ENCODE measurements around the gene MZT1. TPM values are rescaled to one million over a fixed set of nuclear protein-coding genes. Genes with fewer than 3 reads are reported as not detected.

The MZT1 gene
- total and polyA plus RNA-seq, 9 of the 15 experiments (the other 6 are each of a cell fraction or from before 2014, with no cell fraction given) = 15.3 to 31.6 (median 24.1) TPM

DNA sequence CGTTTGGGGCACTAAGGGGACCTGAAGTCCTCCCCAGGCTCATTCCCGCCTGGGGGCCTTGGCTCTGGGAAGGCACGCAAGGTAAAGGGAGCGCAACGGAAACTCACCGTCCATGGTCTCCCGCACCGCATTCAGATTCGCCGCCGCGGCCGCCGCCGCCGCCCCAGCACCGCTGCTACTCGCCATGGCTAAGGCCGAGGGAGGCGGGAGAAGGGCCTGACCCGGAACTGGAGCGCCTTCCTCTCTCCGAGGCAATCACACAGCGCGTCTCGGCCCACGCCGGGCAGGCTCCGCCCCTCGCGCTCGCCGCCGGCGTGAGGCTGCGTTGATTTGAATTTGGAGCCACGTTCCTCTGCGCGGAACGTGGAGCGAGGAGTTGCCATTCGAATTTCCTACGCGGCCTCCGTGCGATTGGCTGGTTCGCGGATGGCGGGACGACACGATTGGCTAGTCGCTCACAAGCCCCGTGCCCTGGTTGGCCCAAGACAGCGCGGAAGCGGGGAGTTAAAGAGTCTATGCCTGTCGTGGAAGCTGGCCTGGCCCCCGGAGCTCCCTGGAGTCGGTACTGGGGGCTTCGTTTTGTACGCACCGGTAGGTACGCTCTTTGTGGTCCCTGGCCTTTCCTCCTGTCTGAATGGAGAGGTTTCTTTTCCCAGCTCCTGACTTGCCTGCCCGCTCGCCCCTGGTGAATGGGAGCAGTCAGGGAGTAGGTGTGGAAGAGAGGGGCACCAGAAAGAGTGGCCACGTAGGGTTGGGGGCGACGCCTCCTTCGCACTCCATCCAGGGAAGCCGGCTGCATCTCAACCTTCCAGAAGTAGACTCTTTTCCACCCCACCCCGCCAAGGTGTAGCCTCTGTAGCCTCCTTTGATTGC lies at the start of gene MZT1, which contains the start of gene BORA (continued):
- no peak for TF ChIP-seq SPI1 (IDR thresholded peaks at IDR 0.05; ENCODE audit: borderline replicate concordance, low read depth, low read length)
- no peak for TF ChIP-seq POLR3G (IDR thresholded peaks at IDR 0.05; ENCODE audit: extremely low read depth, insufficient read length, insufficient replicate concordance)
- TF ChIP-seq ASH1L (IDR thresholded peaks at IDR 0.05; ENCODE audit: borderline replicate concordance, low read depth, partially characterized antibody) = peak; percentile 86
- no peak for TF ChIP-seq ZNF134 (CRISPR knock-in tag; conservative IDR thresholded peaks at IDR 0.05)
- TF ChIP-seq, protein P1, sequence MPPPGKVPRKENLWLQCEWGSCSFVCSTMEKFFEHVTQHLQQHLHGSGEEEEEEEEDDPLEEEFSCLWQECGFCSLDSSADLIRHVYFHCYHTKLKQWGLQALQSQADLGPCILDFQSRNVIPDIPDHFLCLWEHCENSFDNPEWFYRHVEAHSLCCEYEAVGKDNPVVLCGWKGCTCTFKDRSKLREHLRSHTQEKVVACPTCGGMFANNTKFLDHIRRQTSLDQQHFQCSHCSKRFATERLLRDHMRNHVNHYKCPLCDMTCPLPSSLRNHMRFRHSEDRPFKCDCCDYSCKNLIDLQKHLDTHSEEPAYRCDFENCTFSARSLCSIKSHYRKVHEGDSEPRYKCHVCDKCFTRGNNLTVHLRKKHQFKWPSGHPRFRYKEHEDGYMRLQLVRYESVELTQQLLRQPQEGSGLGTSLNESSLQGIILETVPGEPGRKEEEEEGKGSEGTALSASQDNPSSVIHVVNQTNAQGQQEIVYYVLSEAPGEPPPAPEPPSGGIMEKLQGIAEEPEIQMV (tag; conservative IDR thresholded peaks at IDR 0.05; ENCODE audit: low read depth) = no peak
- TF ChIP-seq DIDO1 (tag; IDR thresholded peaks at IDR 0.05; ENCODE audit: low read depth) = no peak
- no peak for TF ChIP-seq HNRNPH1 (optimal IDR thresholded peaks at IDR 0.05; ENCODE audit: low read depth, low read length)
- TF ChIP-seq, protein P2, sequence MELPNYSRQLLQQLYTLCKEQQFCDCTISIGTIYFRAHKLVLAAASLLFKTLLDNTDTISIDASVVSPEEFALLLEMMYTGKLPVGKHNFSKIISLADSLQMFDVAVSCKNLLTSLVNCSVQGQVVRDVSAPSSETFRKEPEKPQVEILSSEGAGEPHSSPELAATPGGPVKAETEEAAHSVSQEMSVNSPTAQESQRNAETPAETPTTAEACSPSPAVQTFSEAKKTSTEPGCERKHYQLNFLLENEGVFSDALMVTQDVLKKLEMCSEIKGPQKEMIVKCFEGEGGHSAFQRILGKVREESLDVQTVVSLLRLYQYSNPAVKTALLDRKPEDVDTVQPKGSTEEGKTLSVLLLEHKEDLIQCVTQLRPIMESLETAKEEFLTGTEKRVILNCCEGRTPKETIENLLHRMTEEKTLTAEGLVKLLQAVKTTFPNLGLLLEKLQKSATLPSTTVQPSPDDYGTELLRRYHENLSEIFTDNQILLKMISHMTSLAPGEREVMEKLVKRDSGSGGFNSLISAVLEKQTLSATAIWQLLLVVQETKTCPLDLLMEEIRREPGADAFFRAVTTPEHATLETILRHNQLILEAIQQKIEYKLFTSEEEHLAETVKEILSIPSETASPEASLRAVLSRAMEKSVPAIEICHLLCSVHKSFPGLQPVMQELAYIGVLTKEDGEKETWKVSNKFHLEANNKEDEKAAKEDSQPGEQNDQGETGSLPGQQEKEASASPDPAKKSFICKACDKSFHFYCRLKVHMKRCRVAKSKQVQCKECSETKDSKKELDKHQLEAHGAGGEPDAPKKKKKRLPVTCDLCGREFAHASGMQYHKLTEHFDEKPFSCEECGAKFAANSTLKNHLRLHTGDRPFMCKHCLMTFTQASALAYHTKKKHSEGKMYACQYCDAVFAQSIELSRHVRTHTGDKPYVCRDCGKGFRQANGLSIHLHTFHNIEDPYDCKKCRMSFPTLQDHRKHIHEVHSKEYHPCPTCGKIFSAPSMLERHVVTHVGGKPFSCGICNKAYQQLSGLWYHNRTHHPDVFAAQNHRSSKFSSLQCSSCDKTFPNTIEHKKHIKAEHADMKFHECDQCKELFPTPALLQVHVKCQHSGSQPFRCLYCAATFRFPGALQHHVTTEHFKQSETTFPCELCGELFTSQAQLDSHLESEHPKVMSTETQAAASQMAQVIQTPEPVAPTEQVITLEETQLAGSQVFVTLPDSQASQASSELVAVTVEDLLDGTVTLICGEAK (IDR thresholded peaks at IDR 0.05) = peak; percentile 62; the same call in 1 of the 2 replicates
- TF ChIP-seq, protein P2 (CRISPR knock-in tag; IDR thresholded peaks at IDR 0.05) = peak; percentile 50; the same call in 1 of the 2 replicates
- TF ChIP-seq, protein P3, sequence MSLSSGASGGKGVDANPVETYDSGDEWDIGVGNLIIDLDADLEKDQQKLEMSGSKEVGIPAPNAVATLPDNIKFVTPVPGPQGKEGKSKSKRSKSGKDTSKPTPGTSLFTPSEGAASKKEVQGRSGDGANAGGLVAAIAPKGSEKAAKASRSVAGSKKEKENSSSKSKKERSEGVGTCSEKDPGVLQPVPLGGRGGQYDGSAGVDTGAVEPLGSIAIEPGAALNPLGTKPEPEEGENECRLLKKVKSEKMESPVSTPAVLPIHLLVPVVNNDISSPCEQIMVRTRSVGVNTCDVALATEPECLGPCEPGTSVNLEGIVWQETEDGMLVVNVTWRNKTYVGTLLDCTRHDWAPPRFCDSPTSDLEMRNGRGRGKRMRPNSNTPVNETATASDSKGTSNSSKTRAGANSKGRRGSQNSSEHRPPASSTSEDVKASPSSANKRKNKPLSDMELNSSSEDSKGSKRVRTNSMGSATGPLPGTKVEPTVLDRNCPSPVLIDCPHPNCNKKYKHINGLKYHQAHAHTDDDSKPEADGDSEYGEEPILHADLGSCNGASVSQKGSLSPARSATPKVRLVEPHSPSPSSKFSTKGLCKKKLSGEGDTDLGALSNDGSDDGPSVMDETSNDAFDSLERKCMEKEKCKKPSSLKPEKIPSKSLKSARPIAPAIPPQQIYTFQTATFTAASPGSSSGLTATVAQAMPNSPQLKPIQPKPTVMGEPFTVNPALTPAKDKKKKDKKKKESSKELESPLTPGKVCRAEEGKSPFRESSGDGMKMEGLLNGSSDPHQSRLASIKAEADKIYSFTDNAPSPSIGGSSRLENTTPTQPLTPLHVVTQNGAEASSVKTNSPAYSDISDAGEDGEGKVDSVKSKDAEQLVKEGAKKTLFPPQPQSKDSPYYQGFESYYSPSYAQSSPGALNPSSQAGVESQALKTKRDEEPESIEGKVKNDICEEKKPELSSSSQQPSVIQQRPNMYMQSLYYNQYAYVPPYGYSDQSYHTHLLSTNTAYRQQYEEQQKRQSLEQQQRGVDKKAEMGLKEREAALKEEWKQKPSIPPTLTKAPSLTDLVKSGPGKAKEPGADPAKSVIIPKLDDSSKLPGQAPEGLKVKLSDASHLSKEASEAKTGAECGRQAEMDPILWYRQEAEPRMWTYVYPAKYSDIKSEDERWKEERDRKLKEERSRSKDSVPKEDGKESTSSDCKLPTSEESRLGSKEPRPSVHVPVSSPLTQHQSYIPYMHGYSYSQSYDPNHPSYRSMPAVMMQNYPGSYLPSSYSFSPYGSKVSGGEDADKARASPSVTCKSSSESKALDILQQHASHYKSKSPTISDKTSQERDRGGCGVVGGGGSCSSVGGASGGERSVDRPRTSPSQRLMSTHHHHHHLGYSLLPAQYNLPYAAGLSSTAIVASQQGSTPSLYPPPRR (CRISPR knock-in tag; IDR thresholded peaks at IDR 0.05; ENCODE audit: borderline replicate concordance) = 0 out of 2 replicates have a peak, but pooled peaks have one; percentile 47
